ENCODE data around the gene MISP3.
A peak's percentile ranks its signal among the peaks of the same experiment; 100 is the strongest.

MISP3 gene

GRCh38 chr19:14085309-14085995 lies 12.9 kb downstream of the MISP3 start, which contains the start of gene C19orf67:
Gene C19orf67 (minus strand): TSS chr19:14085783. CDS start chr19:14085627, 156 bp downstream.
- Histone ChIP-seq H3K27me3 (ENCODE audit: insufficient read depth, low read length) (no peaks in the 10 kb centered on the region), H3K14ac (ENCODE audit: low read length) (no peak within 1 kb of the TSS), H3K18ac (ENCODE audit: low read length) (no peak within 1 kb of the TSS), H2BK120ac (ENCODE audit: insufficient read depth, low read length, poor library complexity) (no peak within 1 kb of the TSS), H2AK5ac (ENCODE audit: low read length) (no peak within 1 kb of the TSS), H3K27ac (ENCODE audit: low read depth, low read length) (no peak within 1 kb of the TSS), H3K9me3 (ENCODE audit: insufficient read depth, low read depth, low read length) (no peaks in the 10 kb centered on the region), H2BK5ac (ENCODE audit: low read depth, low read length, poor library complexity) (no peak within 1 kb of the TSS), H3K79me2 (ENCODE audit: control insufficient read depth, insufficient read depth, low read length, poor library complexity) (peaks cover 9% of the 10 kb centered on the region), H3K4me2 (ENCODE audit: low read length) (peak within 1 kb of the TSS; percentile 57), H3K9ac (ENCODE audit: low read length) (no peak within 1 kb of the TSS), H4K8ac (ENCODE audit: low read depth, low read length) (peak within 1 kb of the TSS; percentile 25), H3K79me1 (ENCODE audit: low read length) (peaks cover 12% of the 10 kb centered on the region), H3K4me1 (ENCODE audit: control insufficient read depth in 1 of 2, insufficient read depth in 2 of 2, low read length in 2 of 2) (peaks cover 7 to 12% of the 10 kb centered on the region in 2 experiments), H3K36me3 (ENCODE audit: control insufficient read depth in 1 of 2, insufficient read depth in 2 of 2, low read length in 2 of 2) (peaks cover 17 to 18% of the 10 kb centered on the region in 2 experiments), H3K4ac (ENCODE audit: low read depth, low read length) (no peak within 1 kb of the TSS), H2BK12ac (ENCODE audit: low read length) (no peak within 1 kb of the TSS), H3K23ac (ENCODE audit: low read length) (no peak within 1 kb of the TSS), H3K4me3 (ENCODE audit: low read depth, low read length) (no peak within 1 kb of the TSS), H4K12ac (ENCODE audit: low read depth, low read length) (peak within 1 kb of the TSS; percentile 32), H2AFZ (ENCODE audit: insufficient read depth, low read length, poor library complexity) (no peak within 1 kb of the TSS), H4K91ac (ENCODE audit: low read depth, low read length) (peak within 1 kb of the TSS; percentile 21)
- no CpG with 5 or more reads among the region's 54 CpGs for WGBS (ENCODE audit: extremely low coverage, insufficient coverage, insufficient read length)
- DNase-seq, result peak in 1 of 2 donors; percentile 40

- Histone ChIP-seq H4K91ac (ENCODE audit: low read depth, low read length) (no peak overlapping the region), H2AK5ac (ENCODE audit: low read length) (no peak overlapping the region), H3K79me1 (ENCODE audit: low read length) (peaks cover 11% of the 10 kb centered on the region), H3K9ac (ENCODE audit: low read length) (no peak overlapping the region), H3K23ac (ENCODE audit: low read length) (no peak overlapping the region), H3K4me2 (ENCODE audit: low read length) (no peak overlapping the region), H4K8ac (ENCODE audit: low read depth, low read length) (no peak overlapping the region), H3K18ac (ENCODE audit: low read length) (no peak overlapping the region), H2BK12ac (ENCODE audit: low read length) (no peak overlapping the region), H3K9me3 (ENCODE audit: insufficient read depth, low read depth, low read length) (no peaks in the 10 kb centered on the region), H3K79me2 (ENCODE audit: control insufficient read depth, insufficient read depth, low read length, poor library complexity) (peaks cover 8% of the 10 kb centered on the region), H3K4me1 (ENCODE audit: control insufficient read depth in 1 of 2, insufficient read depth in 2 of 2, low read length in 2 of 2) (peaks cover 7 to 10% of the 10 kb centered on the region in 2 experiments), H3K14ac (ENCODE audit: low read length) (no peak overlapping the region), H3K4ac (ENCODE audit: low read depth, low read length) (no peak overlapping the region), H3K36me3 (ENCODE audit: control insufficient read depth in 1 of 2, insufficient read depth in 2 of 2, low read length in 2 of 2) (peaks cover 17 to 18% of the 10 kb centered on the region in 2 experiments), H2BK5ac (ENCODE audit: low read depth, low read length, poor library complexity) (no peak overlapping the region), H3K27ac (ENCODE audit: low read depth, low read length) (no peak overlapping the region), H4K12ac (ENCODE audit: low read depth, low read length) (no peak overlapping the region), H2AFZ (ENCODE audit: insufficient read depth, low read length, poor library complexity) (no peak overlapping the region), H3K4me3 (ENCODE audit: low read depth, low read length) (no peak overlapping the region), H3K27me3 (ENCODE audit: insufficient read depth, low read length) (no peaks in the 10 kb centered on the region), H2BK120ac (ENCODE audit: insufficient read depth, low read length, poor library complexity) (no peak overlapping the region)
- no peak for DNase-seq
- no CpG with 5 or more reads among the region's 5 CpGs for WGBS (ENCODE audit: extremely low coverage, insufficient coverage, insufficient read length)
These were observed 13.5 kb downstream of the MISP3 start for GRCh38 chr19:14086098-14086497.

DNA sequence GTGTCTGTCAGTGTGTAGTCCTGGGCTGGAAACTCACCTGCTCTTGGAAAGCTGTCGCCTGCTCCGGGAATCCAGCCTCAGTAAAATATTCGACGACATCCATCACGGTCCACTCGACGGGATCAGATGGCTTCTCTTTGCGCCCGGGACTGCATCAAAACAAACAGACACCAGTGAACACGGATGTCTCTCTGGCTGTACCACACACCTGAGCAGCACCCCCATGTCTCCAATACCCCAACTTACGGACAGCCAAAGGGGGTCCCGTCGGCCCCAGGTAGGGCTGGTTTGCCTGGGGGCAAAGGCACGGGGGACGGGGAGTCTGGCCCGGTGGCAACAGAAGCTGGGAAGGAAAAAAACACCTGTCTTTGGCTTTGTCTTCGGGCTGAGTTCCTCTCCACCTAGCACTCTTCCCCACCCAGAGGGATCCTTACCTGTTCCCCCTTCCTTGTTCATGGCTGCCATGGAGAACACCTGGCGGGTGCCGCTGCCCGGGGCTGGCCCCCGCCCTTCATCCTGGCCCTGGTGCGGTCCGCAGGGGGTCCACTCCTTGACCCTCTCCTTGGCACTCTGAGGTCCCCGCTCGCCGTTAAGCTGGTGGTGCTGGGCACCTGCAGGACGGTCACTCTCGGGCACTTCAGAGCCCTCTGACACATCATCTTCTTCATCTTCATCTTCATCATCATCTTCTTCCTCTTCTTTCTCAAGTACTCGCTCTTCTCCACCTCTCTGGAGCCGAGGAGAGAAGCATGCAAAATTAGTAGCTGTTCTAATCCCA lies 16.2 kb downstream of the MISP3 start:
- WGBS (ENCODE audit: extremely low coverage, insufficient coverage, insufficient read length), result no CpG with 5 or more reads among the region's 30 CpGs
- H3K4me2 ChIP-seq (ENCODE audit: low read length), result peak overlapping the region; percentile 78
- H3K4ac ChIP-seq (ENCODE audit: low read depth, low read length), result no peak overlapping the region
- peak overlapping the region; percentile 5 for H3K18ac ChIP-seq (ENCODE audit: low read length)
- no peak overlapping the region for H3K23ac ChIP-seq (ENCODE audit: low read length)
- no peak overlapping the region for H2AK5ac ChIP-seq (ENCODE audit: low read length)
- peaks cover 8% of the 10 kb centered on the region for H3K79me2 ChIP-seq (ENCODE audit: control insufficient read depth, insufficient read depth, low read length, poor library complexity)
- no peak overlapping the region for H2BK120ac ChIP-seq (ENCODE audit: insufficient read depth, low read length, poor library complexity)
- no peak overlapping the region for H4K8ac ChIP-seq (ENCODE audit: low read depth, low read length)
- H2AFZ ChIP-seq (ENCODE audit: insufficient read depth, low read length, poor library complexity), result no peak overlapping the region
- H4K12ac ChIP-seq (ENCODE audit: low read depth, low read length), result peak overlapping the region; percentile 6
- H3K4me3 ChIP-seq (ENCODE audit: low read depth, low read length), result no peak overlapping the region
- H3K79me1 ChIP-seq (ENCODE audit: low read length), result peaks cover 13% of the 10 kb centered on the region
- H3K9ac ChIP-seq (ENCODE audit: low read length), result no peak overlapping the region
- no peak overlapping the region for H3K27ac ChIP-seq (ENCODE audit: low read depth, low read length)
- H4K91ac ChIP-seq (ENCODE audit: low read depth, low read length), result no peak overlapping the region
- peaks cover 6 to 7% of the 10 kb centered on the region in 2 experiments for H3K4me1 ChIP-seq (ENCODE audit: control insufficient read depth in 1 of 2, insufficient read depth in 2 of 2, low read length in 2 of 2)
- peaks cover 5% of the 10 kb centered on the region for H3K9me3 ChIP-seq (ENCODE audit: insufficient read depth, low read depth, low read length)
- H3K36me3 ChIP-seq (ENCODE audit: control insufficient read depth in 1 of 2, insufficient read depth in 2 of 2, low read length in 2 of 2), result peaks cover 15 to 21% of the 10 kb centered on the region in 2 experiments
- no peak overlapping the region for H2BK12ac ChIP-seq (ENCODE audit: low read length)
- H3K27me3 ChIP-seq (ENCODE audit: insufficient read depth, low read length), result no peaks in the 10 kb centered on the region
- H3K14ac ChIP-seq (ENCODE audit: low read length), result no peak overlapping the region
- DNase-seq, result no peak
- H2BK5ac ChIP-seq (ENCODE audit: low read depth, low read length, poor library complexity), result no peak overlapping the region

DNA sequence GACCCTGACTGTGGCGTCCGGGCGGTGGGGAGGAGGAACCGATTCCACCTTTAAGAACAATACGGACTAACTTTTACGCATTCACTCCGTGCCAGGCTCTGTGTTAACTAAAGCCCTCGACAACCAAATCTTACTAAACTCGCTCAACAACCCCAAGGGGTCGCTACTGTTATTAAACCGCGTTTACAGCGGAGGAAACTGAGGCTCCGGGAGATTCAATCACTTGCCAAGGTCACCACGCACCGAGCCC lies 16.8 kb downstream of the MISP3 start:
- Histone ChIP-seq H3K36me3 (ENCODE audit: control insufficient read depth in 1 of 2, insufficient read depth in 2 of 2, low read length in 2 of 2) (peaks cover 15 to 21% of the 10 kb centered on the region in 2 experiments), H3K4me3 (ENCODE audit: low read depth, low read length) (peak overlapping the region; percentile 91), H4K8ac (ENCODE audit: low read depth, low read length) (peak overlapping the region; percentile 22), H3K18ac (ENCODE audit: low read length) (peak overlapping the region; percentile 15), H3K4me1 (ENCODE audit: control insufficient read depth in 1 of 2, insufficient read depth in 2 of 2, low read length in 2 of 2) (peaks cover 6 to 7% of the 10 kb centered on the region in 2 experiments), H3K23ac (ENCODE audit: low read length) (no peak overlapping the region), H3K4me2 (ENCODE audit: low read length) (peak overlapping the region; percentile 78), H2BK120ac (ENCODE audit: insufficient read depth, low read length, poor library complexity) (no peak overlapping the region), H3K9ac (ENCODE audit: low read length) (no peak overlapping the region), H3K79me1 (ENCODE audit: low read length) (peaks cover 13% of the 10 kb centered on the region), H3K79me2 (ENCODE audit: control insufficient read depth, insufficient read depth, low read length, poor library complexity) (peaks cover 8% of the 10 kb centered on the region), H2AFZ (ENCODE audit: insufficient read depth, low read length, poor library complexity) (no peak overlapping the region), H3K9me3 (ENCODE audit: insufficient read depth, low read depth, low read length) (peaks cover 5% of the 10 kb centered on the region), H2AK5ac (ENCODE audit: low read length) (no peak overlapping the region), H2BK12ac (ENCODE audit: low read length) (no peak overlapping the region), H2BK5ac (ENCODE audit: low read depth, low read length, poor library complexity) (no peak overlapping the region), H3K27me3 (ENCODE audit: insufficient read depth, low read length) (no peaks in the 10 kb centered on the region), H4K12ac (ENCODE audit: low read depth, low read length) (no peak overlapping the region), H4K91ac (ENCODE audit: low read depth, low read length) (no peak overlapping the region), H3K14ac (ENCODE audit: low read length) (peak overlapping the region; percentile 45), H3K4ac (ENCODE audit: low read depth, low read length) (peak overlapping the region; percentile 29), H3K27ac (ENCODE audit: low read depth, low read length) (peak overlapping the region; percentile 38)
- WGBS (ENCODE audit: extremely low coverage, insufficient coverage, insufficient read length), result no CpG with 5 or more reads among the region's 16 CpGs
- peak in 1 of 2 donors; percentile 25 for DNase-seq

All from trophoblast cell (in vitro differentiated cells and primary cell).